Astrocyte of the spinal cord (primary cell): ENCODE measurements around the gene CLCN1.

Experiments used
- DNase-seq: peaks from one replicate; pipeline ENCODE4 v3.0.0; 2011; ENCODE audit warnings: low read depth, low spot score
- H3K4me3 ChIP-seq: 2 replicates; pipeline ENCODE4 v1.5.1; 2011; ENCODE audit warnings: low read depth, mild to moderate bottlenecking, low read length, moderate library complexity
- in situ Hi-C: cut with HindIII; loops from 2 replicates; pipeline ENCODE4 v1.10.0; 2017; ENCODE audit warnings: low sequenced_read_pairs
- TF ChIP-seq, protein P1 (sequence below): IDR thresholded peaks from 2 replicates; pipeline ENCODE4 v1.5.1; 2012; ENCODE audit warnings: low read depth, mild to moderate bottlenecking, low read length, inconsistent platforms

Gene CLCN1

DNA sequence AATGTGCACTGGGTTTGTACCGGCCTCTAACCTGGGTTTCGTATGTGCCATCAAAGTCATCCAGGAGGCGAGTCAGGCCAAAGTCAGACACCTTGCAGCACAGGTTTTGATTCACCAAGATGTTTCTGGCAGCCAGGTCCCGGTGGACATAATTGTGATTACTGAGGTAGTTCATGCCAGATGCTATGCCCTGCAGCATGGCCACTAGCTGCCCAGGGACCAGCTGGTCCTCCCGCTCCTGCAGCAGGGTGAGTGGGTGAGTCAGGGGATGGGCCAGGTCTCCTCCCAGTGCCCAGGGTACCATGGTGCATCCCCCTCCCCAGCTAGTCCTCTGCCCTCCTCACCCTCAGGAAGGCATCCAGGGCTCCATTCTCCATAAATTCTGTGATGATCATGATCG, 78.9 kb downstream of the CLCN1 start:
- no peak for DNase-seq
- in situ Hi-C loops: no loop called here
- no peak overlapping the region for H3K4me3 ChIP-seq
- TF ChIP-seq, protein P1, sequence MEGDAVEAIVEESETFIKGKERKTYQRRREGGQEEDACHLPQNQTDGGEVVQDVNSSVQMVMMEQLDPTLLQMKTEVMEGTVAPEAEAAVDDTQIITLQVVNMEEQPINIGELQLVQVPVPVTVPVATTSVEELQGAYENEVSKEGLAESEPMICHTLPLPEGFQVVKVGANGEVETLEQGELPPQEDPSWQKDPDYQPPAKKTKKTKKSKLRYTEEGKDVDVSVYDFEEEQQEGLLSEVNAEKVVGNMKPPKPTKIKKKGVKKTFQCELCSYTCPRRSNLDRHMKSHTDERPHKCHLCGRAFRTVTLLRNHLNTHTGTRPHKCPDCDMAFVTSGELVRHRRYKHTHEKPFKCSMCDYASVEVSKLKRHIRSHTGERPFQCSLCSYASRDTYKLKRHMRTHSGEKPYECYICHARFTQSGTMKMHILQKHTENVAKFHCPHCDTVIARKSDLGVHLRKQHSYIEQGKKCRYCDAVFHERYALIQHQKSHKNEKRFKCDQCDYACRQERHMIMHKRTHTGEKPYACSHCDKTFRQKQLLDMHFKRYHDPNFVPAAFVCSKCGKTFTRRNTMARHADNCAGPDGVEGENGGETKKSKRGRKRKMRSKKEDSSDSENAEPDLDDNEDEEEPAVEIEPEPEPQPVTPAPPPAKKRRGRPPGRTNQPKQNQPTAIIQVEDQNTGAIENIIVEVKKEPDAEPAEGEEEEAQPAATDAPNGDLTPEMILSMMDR: no peak

DNA sequence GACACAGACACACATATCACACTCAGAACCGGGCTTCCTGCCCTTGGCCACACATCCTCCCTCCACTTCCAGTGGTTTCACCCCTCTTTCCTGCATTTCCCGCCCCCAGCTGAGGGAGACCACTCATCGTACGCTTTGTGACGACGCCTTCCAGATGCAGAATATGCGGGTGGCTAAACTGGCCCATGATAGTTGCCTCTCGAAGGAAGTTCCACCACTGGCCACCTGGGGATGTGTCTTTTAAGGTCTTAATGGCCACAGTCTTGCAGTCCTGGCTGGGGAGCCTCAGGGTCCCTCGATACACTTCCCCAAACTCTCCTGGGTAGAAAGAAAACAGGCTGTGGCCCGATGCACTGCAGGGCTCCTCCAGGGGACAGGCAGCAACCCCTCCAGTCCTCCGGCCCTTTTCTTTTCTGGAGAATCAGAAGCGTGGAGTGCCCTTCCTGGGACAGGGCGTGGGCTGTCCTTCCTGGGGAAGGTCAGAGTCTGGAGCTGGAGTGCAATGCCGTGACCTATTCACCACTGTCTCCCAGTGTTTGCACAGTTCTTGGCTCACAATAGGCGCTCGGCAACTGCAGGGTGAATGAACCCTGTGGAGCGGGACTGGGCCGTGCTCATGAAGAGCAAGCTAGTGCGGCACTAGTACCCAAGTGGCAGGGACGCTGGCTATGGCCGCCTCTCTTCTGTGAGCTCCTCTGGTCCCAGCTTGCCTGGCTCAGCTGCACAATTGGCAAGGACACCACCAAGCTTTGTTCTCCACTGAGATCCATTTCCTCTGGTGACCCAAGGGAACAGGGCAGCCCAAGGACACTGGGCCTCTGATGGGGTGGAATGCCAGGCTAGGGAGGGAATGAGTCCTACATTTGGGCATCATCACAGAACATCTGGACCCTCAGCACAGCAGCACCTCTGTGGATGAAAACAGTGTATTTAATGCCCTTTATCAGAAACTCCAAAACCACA, 79.6 kb downstream of the CLCN1 start:
- TF ChIP-seq, protein P1: peak; percentile 33
- in situ Hi-C loops: no loop called here
- DNase-seq: no peak
- no peak overlapping the region for H3K4me3 ChIP-seq

DNA sequence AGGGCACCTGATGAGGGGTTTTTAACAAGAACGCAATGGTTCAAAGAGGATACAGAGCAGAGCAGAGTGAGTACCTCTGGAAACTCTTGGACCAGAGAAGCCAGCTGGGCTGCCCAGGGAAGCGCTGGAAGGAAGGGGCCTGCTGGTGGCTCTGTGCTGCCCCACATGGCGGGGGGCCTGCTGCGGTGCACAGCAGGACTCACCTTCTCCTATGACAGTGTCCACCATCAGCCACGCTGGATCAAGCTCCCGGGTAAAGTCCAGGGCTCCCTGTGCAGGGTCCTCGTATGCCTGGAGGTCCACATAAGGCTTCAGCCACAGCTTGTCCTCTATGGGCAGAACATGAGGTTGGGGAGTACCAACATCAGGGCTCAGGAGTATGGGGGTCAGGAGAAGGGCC, 80.3 kb downstream of the CLCN1 start:
- in situ Hi-C loops: no loop called here
- DNase-seq: no peak
- TF ChIP-seq, protein P1: no peak
- H3K4me3 ChIP-seq: no peak overlapping the region

DNA sequence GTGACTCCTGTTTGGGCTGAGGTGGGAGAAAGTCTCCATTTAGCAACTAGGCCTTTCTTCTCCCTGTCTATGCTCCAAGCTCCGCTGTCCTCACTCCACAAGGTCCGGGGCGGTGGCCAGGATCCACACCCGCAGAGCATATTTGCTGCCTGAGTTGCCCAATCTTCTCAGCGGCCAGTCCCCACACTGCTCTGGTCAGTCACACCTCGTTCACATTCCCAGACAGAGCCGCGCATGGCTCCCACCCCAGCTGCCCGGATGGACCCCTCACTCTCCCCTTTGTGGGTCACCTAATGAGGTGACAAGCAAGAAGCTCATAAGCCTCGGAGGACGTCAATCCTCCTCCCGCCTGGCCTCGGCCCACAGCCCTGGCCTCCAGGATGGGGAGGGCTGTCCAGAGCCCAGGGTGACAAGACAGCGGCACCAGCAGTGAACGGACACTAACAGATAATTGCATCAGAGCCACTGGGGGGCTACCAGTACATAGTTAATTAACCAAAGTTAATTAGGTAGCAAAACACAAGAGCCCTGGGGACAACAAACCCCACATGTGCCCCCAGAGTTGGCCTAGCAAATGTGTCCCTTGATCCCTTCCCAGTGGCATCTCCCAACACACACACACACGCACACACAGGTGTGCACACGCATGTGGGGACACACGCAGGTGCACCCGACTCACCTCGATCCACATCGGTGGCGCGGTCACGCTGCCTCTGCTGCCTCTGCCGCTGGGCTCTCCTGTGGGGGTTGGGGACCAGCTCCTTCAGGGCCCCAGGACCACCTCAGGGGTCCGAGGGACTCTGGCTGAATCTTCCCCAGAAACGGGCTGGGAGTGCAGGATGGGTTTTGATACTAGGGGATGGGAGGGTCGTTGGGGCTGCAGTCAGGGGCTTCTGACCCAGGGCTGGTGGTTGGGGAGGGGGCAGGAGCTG, 81.0 kb downstream of the CLCN1 start:
- in situ Hi-C loops: no loop called here
- no peak overlapping the region for H3K4me3 ChIP-seq
- no peak for DNase-seq
- TF ChIP-seq, protein P1: no peak

DNA sequence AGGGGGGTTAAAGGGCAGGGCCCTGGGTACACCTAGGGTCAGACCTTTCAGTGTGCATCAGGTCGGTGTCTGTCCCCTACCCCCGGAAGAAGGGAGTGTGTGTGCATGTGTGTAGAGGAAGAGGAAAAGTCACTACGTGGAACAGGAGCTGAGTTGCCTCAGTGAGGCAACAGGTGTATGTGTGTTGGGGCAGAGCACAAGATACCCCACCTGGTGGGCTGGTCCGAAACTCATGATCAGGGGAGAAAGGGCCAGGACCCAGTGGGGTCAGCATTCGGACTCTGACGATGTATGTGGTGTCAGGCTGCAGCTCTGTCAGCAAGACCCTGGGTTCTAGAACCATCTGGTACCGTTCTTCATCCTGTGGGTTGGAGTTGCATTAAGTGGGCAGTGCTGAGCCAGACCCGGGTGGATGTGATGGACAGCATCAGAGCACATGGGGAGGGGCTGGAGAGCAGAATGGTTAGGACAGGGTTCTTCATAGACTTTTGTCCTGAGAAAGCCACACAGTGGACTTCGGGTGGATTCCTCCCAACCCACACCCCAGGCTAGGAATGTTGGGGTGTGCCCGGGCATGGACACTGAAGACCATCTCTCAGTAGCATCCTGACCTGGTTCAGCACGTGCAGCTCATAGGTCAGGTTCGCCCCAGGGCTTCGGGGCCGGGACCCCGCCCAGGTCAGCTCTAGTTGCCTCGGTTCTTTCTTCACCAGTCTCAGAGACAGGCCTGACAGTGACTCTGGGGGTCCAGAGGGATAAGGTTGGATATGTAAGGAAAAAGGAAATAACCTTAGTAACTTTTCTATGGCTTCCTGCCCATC, 82.0 kb downstream of the CLCN1 start:
- no peak overlapping the region for H3K4me3 ChIP-seq
- no peak for DNase-seq
- TF ChIP-seq, protein P1: no peak
- in situ Hi-C loops: no loop called here

DNA sequence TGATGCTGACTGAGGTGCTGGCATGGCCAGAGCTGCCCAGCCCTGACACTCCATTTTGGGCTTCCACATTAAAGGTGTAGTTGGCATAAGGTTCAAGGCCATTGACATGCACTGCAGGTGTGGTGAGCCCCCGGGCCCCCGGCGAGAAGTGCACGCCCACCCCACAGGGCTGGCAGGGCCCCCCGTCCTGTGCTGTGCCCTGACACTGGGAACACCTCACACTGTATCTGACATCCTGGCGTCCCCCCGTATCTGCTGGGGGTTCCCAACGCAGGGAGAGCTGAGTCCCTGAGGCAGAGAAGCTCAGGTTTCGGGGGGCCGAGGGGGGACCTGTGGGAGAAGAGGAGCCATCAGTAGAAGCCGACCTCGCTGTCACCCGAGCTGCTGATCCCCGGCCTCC, 82.7 kb downstream of the CLCN1 start:
- H3K4me3 ChIP-seq: no peak overlapping the region
- TF ChIP-seq, protein P1: no peak
- no peak for DNase-seq
- in situ Hi-C loops: no loop called here
